Panc1 (cell line): ENCODE data around the gene WFDC9. TPM values are rescaled to one million over a fixed set of nuclear protein-coding genes. Genes with fewer than 3 reads are reported as not detected.

Experiments used
- ATAC-seq: fragments of 200-7000 bp; cut with Tn5 transposase; 2 replicates; pipeline ENCODE4 v1.9.1; 2020; ENCODE audit warnings: mild to moderate bottlenecking, moderate library complexity
- BruUV-seq: library from RNA; stranded (reverse); fragments of 400-500 nt; replicated peaks from 2 replicates; lab custom pipeline; 2021; lab: Mats Ljungman, UMichigan
- CTCF ChIA-PET: fragments of 300-600 bp; sonication (Branson Sonifier 250); formaldehyde crosslinking; loops from one replicate; lab custom pipeline; 2022; ENCODE audit warnings: antibody characterized with exemption; lab: Charles Lee
- POLR2A ChIA-PET: fragments of 300-600 bp; sonication (Branson Sonifier 250); formaldehyde crosslinking; loops from one replicate; lab custom pipeline; 2022; ENCODE audit warnings: antibody characterized with exemption; lab: Charles Lee
- DNase-seq: peaks from one replicate; pipeline ENCODE4 v3.0.0-alpha.2; 2010; ENCODE audit warnings: low read depth, low spot score
- H3K27ac ChIP-seq: 2 replicates; pipeline ENCODE4 v1.5.1; 2011; ENCODE audit warnings: mild to moderate bottlenecking, low read length, inconsistent platforms
- H3K27me3 ChIP-seq: fragments of 200-500 bp; sonication (Bioruptor generic); 2 replicates; pipeline ENCODE4 v1.6.0; 2014; ENCODE audit warnings: low read length, inconsistent platforms; ENCODE audit not compliant: control insufficient read depth, insufficient read depth
- H3K36me3 ChIP-seq: fragments of 200-500 bp; sonication (Bioruptor generic); 2 replicates; pipeline ENCODE4 v1.5.1; 2014; ENCODE audit warnings: inconsistent platforms, mild to moderate bottlenecking, low read length, moderate library complexity; ENCODE audit not compliant: control insufficient read depth, insufficient read depth
- H3K4me1 ChIP-seq: 2 replicates; pipeline ENCODE4 v1.5.1; 2011; ENCODE audit warnings: inconsistent platforms, mild to moderate bottlenecking, low read length, moderate library complexity; ENCODE audit not compliant: control insufficient read depth, insufficient read depth
- H3K4me3 ChIP-seq, 2 experiments: 2 replicates each; pipeline ENCODE4 v1.5.1; 2011 to 2012; ENCODE audit warnings: low read depth in 2 of 2, low read length in 2 of 2, mild to moderate bottlenecking in 2 of 2, inconsistent platforms in 1 of 2, moderate library complexity in 1 of 2
- H3K9me3 ChIP-seq: fragments of 200-500 bp; sonication (Bioruptor generic); 2 replicates; pipeline ENCODE4 v1.5.1; 2014; ENCODE audit warnings: low read depth, mild to moderate bottlenecking, inconsistent platforms, low read length, moderate library complexity; ENCODE audit not compliant: control insufficient read depth, insufficient read depth
- POLR2AphosphoS5 ChIP-seq: IDR thresholded peaks from 2 replicates; pipeline ENCODE4 v1.6.1; 2012; ENCODE audit warnings: mild to moderate bottlenecking, low read depth, low read length, moderate library complexity
- SIN3A ChIP-seq: IDR thresholded peaks from 2 replicates; pipeline ENCODE4 v1.6.1; 2012; ENCODE audit warnings: low read depth, mild to moderate bottlenecking, low read length, moderate library complexity, borderline replicate concordance; ENCODE audit not compliant: insufficient read depth
- TCF7L2 ChIP-seq: IDR thresholded peaks from 2 replicates; pipeline ENCODE4 v1.6.1; 2011; ENCODE audit warnings: mild to moderate bottlenecking, low read depth, low read length, inconsistent platforms
- in situ Hi-C: cut with HindIII; loops from 2 replicates; pipeline ENCODE4 v1.10.0; 2016; ENCODE audit warnings: low sequenced_read_pairs, low pct_unique_long_range_greater_than_20kb
- intact Hi-C: fragments of 100-400 bp; cut with micrococcal nuclease; formaldehyde crosslinking; loops from one replicate; pipeline ENCODE4 v1.10.0; 2022; ENCODE audit not compliant: unreplicated experiment
- total RNA-seq: library from RNA; stranded (reverse); gene quantifications from one replicate; pipeline ENCODE4 v1.2.1, GENCODE V29; 2021; ENCODE audit not compliant: unreplicated experiment
- TF ChIP-seq, protein P1 (sequence below): fragments of 450-650 bp; IDR thresholded peaks from 2 replicates; pipeline ENCODE4 v1.5.1; 2017; ENCODE audit warnings: mild to moderate bottlenecking
- TF ChIP-seq, protein P2 (sequence below), 2 experiments: IDR thresholded peaks; 2 replicates each; pipeline ENCODE4 v1.6.1; 2011 to 2012; ENCODE audit warnings: low read depth in 2 of 2, control low read depth in 1 of 2, low read length in 1 of 2, mild to moderate bottlenecking in 1 of 2, moderate library complexity in 1 of 2; ENCODE audit not compliant: insufficient read depth in 1 of 2

Gene WFDC9
- total RNA-seq, 1 experiment from 2014 or later, result not detected

- DNase-seq (no peak), ATAC-seq (no peak)
- in situ Hi-C loops (no loop called here), intact Hi-C loops (no loop called here)
- BruUV-seq, result no TSS peak
- CTCF ChIA-PET, result no interaction called here
- H3K4me3 ChIP-seq, result no peak overlapping the region
- no peaks in the 10 kb centered on the region for H3K36me3 ChIP-seq
- H3K9me3 ChIP-seq, result no peaks in the 10 kb centered on the region
- no peaks in the 10 kb centered on the region for H3K27me3 ChIP-seq
- H3K4me1 ChIP-seq, result no peaks in the 10 kb centered on the region
- TF ChIP-seq, protein P1, sequence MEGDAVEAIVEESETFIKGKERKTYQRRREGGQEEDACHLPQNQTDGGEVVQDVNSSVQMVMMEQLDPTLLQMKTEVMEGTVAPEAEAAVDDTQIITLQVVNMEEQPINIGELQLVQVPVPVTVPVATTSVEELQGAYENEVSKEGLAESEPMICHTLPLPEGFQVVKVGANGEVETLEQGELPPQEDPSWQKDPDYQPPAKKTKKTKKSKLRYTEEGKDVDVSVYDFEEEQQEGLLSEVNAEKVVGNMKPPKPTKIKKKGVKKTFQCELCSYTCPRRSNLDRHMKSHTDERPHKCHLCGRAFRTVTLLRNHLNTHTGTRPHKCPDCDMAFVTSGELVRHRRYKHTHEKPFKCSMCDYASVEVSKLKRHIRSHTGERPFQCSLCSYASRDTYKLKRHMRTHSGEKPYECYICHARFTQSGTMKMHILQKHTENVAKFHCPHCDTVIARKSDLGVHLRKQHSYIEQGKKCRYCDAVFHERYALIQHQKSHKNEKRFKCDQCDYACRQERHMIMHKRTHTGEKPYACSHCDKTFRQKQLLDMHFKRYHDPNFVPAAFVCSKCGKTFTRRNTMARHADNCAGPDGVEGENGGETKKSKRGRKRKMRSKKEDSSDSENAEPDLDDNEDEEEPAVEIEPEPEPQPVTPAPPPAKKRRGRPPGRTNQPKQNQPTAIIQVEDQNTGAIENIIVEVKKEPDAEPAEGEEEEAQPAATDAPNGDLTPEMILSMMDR, result no peak
- no peak for TF ChIP-seq TCF7L2
- TF ChIP-seq, protein P2, sequence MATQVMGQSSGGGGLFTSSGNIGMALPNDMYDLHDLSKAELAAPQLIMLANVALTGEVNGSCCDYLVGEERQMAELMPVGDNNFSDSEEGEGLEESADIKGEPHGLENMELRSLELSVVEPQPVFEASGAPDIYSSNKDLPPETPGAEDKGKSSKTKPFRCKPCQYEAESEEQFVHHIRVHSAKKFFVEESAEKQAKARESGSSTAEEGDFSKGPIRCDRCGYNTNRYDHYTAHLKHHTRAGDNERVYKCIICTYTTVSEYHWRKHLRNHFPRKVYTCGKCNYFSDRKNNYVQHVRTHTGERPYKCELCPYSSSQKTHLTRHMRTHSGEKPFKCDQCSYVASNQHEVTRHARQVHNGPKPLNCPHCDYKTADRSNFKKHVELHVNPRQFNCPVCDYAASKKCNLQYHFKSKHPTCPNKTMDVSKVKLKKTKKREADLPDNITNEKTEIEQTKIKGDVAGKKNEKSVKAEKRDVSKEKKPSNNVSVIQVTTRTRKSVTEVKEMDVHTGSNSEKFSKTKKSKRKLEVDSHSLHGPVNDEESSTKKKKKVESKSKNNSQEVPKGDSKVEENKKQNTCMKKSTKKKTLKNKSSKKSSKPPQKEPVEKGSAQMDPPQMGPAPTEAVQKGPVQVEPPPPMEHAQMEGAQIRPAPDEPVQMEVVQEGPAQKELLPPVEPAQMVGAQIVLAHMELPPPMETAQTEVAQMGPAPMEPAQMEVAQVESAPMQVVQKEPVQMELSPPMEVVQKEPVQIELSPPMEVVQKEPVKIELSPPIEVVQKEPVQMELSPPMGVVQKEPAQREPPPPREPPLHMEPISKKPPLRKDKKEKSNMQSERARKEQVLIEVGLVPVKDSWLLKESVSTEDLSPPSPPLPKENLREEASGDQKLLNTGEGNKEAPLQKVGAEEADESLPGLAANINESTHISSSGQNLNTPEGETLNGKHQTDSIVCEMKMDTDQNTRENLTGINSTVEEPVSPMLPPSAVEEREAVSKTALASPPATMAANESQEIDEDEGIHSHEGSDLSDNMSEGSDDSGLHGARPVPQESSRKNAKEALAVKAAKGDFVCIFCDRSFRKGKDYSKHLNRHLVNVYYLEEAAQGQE (IDR thresholded peaks at IDR 0.05; ENCODE audit: insufficient read depth in 1 of 2, low read depth in 2 of 2, low read length in 1 of 2), result no peak
- no peak for TF ChIP-seq POLR2AphosphoS5
- no peak for TF ChIP-seq SIN3A
- no peak overlapping the region for H3K27ac ChIP-seq
- POLR2A ChIA-PET, result no interaction called here
These were observed 18.3 kb upstream of the WFDC9 start for GRCh38 chr20:45649312-45649863.

DNA sequence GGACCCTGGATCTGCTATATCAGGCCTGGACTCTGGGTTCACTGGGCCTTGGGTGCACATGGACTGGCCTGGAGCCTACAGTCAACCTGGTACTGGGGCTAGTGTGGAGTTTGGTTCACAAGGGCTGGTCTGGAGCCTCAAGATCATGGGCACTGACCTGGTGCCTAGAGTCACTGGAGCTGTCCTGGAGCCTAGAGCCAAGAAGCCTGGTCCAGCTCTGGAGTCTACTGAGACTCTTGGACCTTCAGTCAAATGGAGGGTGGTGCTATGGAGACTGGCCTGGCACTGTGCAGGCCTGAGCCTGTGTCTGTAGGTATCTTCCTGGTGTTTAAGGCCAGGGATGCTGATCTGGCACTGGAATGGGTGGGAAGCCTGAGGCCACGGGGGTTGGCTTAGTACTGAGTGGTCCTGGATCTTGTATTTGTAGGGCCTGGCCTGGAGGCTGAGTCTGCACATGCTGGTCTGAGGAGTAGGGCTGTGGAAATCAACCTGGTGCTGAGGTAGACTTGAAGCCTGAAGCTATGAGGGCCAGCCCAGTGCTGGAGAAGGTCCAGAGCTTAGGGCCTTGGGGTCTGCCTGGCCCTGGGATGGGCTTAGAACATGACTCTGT is 16.5 kb upstream of the WFDC9 start:
- Histone ChIP-seq H3K9me3 (no peaks in the 10 kb centered on the region), H3K36me3 (no peaks in the 10 kb centered on the region), H3K27ac (no peak overlapping the region), H3K27me3 (no peaks in the 10 kb centered on the region), H3K4me3 (no peak overlapping the region), H3K4me1 (no peaks in the 10 kb centered on the region)
- ATAC-seq (no peak), DNase-seq (no peak)
- TF ChIP-seq SIN3A (no peak), TCF7L2 (no peak), POLR2AphosphoS5 (no peak)
- TF ChIP-seq, protein P1, result no peak
- TF ChIP-seq, protein P2 (IDR thresholded peaks at IDR 0.05; ENCODE audit: insufficient read depth in 1 of 2, low read depth in 2 of 2, low read length in 1 of 2), result no peak
- BruUV-seq, result no TSS peak
- POLR2A ChIA-PET, result no interaction called here
- in situ Hi-C loops (no loop called here), intact Hi-C loops (no loop called here)
- CTCF ChIA-PET, result no interaction called here
